Measurements from ENCODE around the gene DAB2IP.

- TF ChIP-seq CTCF (conservative IDR thresholded peaks at IDR 0.05) (no peak), EZH2 (IDR thresholded peaks at IDR 0.05; ENCODE audit: low read depth) (no peak)
Measured at GRCh38 chr9:121816449-121816817, 165.0 kb downstream of the DAB2IP start.

All from PC-9 (cell line).